ENCODE results near the gene IL13.

Gene IL13

DNA sequence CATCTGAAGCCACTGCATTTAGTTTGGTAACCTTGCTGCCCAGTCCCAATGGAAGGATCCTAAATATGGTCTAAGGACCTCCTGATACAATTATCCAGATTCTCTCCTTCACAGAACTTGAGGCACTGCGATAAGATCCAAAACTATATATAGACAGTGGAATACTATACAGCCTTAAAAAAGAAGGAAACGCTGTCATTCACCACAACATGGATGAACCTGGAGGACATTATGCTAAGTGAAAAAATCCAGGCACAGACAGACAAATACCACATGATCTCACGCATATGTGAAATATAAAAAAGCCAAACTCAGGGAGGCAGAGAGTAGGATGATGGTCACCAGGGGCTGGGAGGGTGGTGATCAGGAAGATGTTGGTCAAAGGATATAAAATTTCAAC, 13.0 kb downstream of the IL13 start:
- no peak for DNase-seq (ENCODE audit: low read depth)

DNA sequence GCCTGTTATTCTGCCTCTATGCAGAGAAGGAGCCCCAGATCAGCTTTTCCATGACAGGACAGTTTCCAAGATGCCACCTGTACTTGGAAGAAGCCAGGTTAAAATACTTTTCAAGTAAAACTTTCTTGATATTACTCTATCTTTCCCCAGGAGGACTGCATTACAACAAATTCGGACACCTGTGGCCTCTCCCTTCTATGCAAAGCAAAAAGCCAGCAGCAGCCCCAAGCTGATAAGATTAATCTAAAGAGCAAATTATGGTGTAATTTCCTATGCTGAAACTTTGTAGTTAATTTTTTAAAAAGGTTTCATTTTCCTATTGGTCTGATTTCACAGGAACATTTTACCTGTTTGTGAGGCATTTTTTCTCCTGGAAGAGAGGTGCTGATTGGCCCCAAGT, 15.5 kb downstream of the IL13 start:
- no peak for DNase-seq (ENCODE audit: low read depth)

DNA sequence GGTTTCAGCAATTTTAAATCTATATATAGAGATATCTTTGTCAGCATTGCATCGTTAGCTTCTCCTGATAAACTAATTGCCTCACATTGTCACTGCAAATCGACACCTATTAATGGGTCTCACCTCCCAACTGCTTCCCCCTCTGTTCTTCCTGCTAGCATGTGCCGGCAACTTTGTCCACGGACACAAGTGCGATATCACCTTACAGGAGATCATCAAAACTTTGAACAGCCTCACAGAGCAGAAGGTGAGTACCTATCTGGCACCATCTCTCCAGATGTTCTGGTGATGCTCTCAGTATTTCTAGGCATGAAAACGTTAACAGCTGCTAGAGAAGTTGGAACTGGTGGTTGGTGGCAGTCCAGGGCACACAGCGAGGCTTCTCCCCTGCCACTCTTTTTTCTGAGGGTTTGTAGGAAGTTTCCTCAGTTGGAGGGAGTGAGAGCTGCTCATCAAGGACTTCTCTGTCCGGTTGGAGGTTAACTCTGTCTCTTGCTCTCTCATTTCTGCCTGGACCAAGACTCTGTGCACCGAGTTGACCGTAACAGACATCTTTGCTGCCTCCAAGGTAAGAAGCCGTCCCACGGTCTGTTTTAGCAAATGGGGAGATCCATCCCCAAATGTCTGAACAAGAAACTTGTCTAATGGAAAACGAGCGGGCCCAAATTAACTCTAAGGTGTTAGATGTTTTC, 16.1 kb downstream of the IL13 start, which contains the start of gene IL4:
Gene IL4, plus strand, starts transcription at position 51 of the 692 bp plus-strand sequence. Its CDS starts 62 bp downstream, at position 113.
- DNase-seq (ENCODE audit: low read depth), result no peak

DNA sequence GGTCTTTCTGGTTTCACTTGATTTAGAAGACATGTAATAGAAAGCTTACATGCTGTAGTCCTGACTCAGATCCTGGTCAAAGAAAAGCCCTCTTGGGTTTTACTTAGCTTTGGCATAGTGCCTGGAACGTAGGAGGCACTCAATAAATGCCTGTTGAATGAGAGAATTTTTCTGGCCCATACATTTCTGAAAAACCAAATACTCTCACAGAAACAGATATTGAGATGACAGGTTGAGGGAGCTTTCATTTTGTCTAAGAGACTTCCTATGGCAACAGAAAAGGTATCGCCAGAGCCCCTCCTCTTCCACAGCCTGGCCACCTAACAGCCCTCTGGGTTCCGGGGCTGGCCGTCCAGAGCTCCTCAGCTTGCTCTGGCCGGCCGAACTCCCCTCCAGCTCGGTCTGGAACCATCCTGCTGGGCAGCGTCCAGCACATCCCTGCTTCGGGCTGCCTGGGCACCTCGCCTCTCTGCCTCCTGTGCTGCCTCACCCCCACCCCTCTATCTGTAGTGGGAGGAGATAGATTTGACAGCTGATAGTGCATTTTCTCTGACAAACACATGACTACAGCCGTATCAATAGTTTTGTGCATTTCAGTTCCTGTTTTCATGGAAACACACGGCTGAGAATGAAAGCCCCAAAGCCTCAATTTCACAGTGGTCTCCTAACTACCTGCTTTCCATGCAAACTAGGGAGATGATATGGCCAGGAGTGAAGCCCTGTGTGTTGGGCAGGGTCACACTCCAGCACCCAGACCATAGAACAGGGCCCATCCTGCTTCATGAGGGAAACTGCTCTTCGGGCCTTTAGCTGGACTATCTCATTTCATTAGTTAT, 16.9 kb downstream of the IL13 start:
- DNase-seq (ENCODE audit: low read depth), result no peak

DNA sequence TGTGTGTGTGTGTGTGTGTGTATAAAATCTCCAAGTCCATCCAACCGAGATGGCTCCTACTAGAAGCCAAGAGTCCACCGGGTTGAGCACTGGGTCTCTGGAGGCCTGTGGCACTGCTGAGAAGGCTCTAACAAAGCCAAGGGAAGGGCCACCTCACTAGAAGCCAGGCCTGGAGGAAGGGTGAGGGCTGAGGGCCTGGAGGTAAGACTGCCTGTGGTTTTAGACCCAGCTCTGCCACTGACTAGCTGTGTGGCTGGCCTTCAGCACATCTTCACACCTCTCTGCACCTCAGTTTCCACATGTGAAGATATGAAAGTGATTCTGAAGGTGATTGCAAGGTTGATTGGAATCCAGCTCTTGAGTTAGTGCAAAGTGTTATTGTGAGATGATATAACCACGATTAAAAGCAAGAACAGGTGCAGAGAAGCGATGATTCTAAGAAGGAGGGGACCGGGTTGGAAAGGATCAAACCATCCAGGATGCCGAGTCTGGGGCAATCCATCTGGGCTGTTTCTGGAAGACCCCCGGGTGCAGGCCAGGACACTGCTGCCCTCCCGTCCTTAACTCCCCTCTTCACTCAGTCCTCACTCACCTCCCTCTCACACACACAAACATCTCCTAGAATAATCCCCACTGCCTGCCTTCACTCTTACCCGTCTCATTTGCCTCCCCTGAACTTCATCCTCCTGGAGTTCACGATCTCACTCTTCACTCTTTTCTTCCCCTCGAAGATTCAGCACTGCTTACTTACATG, 18.1 kb downstream of the IL13 start:
- no peak for DNase-seq (ENCODE audit: low read depth)

DNA sequence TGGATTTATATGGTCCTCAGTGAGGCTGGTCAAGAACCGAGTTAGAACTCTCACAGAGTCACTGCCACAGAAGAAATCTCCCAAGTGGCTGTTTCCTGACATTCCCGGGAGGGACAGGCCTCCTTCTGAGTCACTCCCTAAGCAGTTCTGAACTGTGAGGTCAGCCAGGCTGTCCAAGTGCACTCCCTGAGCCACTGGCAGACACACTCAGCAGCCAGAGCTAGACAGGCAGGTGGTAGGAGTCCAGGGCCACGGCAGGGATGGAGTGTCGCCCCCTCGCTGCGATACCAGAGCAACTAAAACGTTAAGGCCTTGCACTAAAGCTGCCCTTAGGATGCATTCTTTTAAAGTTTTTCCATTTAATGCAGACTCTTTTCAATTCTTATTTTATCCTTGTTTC, 19.2 kb downstream of the IL13 start:
- DNase-seq (ENCODE audit: low read depth), result no peak

DNA sequence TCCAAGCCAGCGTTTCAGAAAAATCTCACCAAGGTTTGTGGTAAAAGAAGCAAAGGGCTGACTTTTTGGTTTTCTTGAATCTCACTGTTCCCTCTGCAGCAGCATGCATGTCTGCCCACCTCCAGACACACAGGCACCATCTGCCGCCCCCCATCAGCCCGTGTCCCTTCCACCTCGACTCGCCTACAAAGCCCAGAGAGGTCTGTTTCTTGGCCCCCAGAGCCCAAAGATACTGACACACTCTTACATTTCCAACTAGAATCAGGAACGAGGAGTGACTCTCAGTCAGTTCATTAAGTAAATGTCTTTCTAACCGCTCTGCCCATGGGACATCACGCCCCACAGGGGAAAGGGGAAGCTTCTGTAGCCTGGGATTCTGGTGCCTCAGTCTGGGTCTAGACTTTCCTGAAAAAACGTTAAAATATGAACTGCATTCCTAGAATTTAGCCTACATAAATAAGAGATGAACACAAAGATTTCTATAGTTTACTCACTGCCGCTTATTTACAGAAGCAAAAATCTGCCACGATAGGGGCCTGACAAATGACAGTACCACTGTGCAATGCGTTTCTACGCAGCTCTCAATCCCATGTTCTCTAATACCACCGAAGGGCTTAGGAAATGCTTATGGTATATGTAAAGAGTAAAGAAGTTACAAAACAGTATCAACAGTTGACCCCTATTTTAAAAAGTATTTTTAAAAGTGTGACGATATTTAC, 19.9 kb downstream of the IL13 start:
- DNase-seq (ENCODE audit: low read depth), result no peak

DNA sequence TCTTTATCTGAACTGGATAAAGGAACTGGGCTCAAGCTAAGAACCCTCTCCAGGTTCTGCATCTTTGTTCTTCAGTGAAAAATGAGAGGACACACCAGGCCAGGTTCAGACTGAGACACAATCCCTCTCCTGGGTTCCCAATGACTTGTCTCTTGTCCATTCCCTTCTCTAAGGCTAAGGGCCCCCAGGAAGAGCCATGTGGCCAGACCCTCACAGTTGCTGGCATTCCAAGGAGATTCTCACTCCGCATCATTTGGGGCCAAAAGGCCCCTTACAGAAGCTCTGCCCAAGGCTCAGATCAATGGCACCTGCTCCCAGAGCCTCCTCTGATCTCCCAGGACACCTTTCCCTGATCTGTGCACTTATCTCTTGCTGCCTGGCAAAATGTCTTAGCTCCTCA, 20.8 kb downstream of the IL13 start:
- no peak for DNase-seq (ENCODE audit: low read depth)

DNA sequence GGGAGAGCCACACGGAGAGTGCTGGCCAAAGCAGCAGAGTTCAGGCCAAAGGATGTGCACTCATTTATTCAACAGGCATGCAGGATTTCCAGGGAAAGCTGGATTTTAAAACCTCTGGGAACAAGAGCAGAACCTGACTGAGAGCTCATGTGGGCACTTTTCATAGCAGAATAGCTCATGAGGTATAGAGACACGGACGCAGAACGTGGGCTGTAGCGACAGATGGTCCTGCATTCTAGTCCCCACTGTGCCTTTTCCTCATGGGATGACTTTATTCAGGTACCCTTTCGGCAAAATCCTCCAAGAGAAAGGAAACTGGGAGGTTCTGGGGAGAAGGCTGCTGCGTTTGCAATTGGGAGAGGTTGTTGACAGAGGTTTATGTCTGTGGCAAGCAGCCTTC, 21.2 kb downstream of the IL13 start:
- DNase-seq (ENCODE audit: low read depth), result no peak

DNA sequence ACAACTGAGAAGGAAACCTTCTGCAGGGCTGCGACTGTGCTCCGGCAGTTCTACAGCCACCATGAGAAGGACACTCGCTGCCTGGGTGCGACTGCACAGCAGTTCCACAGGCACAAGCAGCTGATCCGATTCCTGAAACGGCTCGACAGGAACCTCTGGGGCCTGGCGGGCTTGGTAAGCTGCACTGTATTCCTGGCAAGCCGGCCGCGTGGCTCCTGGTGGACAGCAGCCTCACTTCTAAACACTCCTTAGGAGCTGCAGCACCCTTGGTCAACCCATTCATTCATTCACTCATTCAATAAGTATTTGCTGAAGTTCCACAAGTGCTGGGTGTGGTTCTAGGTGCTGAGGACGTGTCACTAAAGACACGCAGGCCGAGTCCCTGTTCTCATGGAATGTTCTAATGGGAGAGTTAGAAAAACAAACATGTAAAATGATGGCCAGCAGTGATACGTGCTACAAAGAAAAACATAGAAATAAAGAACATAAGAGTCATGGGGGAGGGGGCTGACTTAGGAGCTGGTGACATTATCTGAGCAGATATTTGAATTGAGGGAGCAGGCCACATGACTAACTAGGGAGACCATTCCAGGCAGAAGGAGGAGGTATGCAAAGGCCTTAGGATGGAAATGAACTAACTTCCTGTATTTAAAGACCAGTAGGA, 21.9 kb downstream of the IL13 start:
- DNase-seq (ENCODE audit: low read depth), result no peak

DNA sequence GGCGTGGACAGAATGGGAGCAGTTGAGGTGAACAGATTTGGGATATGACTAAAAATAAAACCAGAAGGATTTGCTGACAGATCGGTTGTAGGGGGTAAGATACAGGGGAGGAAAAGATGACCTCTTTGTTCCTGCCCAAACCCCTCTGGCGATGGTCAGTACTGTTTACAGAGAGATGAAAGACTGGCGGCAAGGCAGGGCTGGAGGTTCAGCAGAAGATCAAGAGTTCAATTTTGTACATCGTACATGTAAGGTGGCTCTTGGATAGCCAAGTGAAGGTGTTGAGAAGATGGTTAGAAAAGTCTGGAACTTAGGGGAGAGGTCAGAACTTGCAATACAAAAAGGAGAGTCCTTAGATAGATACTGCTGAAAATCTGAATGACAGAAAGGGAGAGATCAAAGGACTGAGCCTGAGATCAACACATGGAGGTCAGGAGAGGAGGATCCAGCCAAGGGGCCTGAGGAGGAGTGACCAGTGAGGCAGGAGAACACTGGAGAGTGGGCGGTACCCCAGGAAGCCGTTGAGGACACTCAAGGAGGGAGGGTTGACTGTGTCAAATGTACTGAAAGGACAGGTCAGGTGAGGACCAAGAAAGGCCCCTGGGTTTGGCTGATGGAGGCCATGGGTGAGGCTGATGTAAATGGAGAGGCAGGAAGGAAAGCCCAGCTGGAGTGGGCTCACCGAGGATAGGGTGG, 23.0 kb downstream of the IL13 start:
- no peak for DNase-seq (ENCODE audit: low read depth)

DNA sequence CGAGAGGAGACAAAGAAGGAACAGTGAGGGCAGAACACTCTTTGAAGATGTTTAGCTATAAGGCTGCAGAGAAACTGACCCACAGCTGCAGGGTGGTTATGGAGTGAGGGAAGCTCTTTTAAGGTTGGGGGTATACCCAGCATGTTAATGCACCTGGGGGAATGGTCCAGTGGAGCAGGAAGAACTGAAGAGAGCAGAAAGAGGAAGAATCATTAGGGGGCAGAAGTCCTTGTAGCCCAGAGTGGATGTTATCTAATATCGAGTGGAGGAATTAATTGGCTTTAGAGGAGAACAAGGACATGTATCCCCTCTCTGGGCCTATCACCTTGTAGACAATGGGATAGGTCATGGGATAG, 23.5 kb downstream of the IL13 start:
- DNase-seq (ENCODE audit: low read depth), result no peak

DNA sequence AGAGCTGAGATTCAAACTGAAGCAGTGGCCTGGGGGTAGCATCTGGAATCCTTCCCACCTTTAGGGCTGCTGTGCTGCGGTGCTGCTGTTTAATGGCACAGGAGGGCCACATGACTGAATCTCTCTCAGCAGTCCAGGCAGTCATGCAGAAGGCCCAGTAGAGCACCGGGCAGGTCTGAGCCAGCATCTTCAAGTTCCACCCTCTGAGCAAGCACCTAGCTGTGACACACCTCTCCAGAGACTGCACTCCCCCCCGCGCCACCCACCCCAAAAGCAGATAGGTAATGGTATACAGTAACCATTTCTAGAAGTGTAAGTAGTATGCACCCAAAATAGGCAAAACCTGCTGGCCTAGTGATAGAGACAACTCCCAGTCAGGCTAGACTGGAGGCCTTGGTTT, 24.0 kb downstream of the IL13 start:
- DNase-seq (ENCODE audit: low read depth), result no peak

DNA sequence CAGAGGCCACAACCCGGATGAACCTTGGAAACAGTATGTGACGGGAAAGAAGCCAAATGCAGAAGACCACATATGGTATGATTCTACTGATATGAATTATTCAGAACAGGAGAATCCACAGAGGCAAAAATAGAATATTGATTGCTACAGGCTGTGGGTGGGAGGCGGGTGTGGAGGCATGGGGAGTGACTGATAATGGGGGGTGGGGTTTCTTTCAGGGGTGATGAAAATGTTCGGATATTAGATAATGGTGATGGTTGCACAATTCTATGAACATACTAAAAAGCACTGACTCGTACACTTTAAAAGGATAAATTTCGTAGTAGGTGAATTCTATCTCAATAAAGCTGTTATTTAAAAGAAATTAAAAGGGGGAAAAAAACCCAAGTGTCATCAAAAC, 26.5 kb downstream of the IL13 start:
- no peak for DNase-seq (ENCODE audit: low read depth)

DNA sequence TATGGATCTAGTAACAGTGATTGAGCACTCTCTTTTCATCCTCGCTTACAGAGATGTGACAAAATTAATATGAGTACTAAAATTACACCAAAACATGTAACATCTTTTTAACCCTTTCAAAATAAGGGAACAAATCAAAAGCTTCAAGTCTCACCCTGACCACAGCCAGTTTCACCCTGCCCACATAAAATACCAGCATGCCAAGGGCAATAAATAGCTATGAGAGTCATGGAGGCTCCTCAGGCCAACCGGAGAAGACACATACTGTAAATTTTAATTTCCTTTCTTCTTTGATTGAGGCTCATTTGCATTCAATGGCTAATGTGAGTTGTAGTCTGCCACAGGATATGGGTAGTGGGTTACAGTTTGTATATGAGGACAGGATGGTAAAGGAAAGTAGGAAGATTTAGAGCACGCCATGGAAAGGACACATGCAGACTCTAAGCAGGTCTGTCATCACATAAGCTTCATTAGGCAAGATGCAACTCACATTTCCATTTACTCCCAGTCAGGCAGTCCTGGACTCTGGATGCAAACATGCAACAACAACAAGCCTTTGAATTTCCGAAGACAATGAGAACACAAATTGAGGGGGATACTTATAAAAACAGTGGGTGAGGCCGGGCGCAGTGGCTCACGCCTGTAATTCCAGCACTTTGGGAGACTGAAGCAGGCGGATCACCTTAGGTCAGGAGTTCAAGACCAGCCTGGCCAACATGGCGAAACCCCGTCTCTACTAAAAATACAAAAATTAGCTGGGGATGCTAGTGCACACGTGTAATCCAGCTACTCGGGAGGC, 27.1 kb downstream of the IL13 start:
- DNase-seq (ENCODE audit: low read depth), result no peak

DNA sequence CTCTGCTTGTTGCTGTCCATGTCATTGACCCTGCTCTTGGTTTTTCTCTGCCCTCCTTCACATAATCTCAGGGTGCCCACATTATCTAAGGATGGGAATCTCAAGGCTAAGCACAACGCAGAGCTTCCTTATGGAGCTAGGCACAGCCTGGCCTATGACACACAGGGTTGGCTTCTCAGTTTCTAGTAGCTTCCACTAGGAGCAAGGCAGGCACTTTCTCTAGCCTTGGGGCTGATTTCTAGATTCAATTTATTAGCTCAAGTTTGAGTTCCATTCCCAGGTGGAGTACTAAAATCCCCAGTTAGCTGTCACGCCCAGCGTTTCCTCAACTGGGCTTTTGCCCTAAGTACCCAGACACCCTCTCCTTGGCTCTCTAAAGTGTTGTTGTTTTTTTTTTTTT, 28.2 kb downstream of the IL13 start:
- DNase-seq (ENCODE audit: low read depth), result no peak

DNA sequence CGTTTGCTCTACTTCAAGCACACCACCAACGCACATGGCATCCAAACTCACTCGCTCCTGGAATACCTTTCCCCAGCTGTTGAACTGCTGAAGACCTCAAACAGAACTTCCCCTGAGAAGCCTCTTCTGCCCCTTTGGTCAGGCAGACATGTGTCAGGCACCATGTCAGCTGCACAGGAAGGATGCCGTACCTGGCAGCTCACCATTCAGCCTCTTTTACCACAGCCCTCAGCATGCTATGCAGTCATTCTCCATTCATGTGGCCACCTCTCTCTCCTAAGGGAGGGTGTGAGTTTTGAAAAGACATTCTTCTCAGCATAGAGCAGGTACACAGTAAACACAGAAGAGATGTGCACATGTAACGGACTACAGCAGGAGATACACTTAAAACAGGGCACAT, 30.0 kb downstream of the IL13 start:
- DNase-seq (ENCODE audit: low read depth), result no peak

DNA sequence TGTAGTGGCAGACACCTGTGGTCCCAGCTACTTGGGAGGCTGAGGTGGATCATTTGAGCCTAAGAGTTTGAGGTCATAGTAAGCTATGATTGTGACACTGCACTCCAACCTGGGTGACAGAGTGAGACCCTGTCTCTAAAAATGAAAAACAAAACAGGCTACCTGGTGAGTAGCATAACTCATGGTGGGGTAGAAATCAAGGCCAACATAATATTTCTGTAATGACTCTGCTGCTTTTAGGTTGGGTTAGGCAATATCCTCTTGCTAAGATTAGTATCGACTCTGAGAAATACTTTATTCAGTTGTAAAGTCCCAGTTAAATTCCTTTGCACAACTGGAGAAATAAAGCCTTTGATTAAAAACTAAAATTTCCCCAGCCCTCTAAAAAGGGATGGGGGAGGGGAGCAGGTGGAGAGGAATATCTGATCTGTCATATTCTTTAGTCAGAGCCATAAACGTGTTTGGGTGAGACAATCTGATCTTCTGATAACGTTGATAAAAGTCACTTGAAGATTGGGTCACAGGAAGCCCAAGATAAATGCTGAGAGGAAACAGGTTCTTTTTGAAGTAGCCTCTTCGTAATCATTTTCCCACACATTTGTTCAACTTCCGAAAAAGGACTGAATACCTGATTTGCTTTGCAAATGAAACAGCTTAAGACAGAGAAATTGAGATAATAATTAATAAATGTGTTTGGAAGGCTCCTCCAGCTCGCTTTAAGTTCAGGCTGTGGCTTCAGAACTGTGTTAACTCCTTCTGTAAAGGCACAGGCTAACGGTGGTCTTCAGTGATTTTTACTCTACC, 30.8 kb downstream of the IL13 start:
- DNase-seq (ENCODE audit: low read depth), result no peak

DNA sequence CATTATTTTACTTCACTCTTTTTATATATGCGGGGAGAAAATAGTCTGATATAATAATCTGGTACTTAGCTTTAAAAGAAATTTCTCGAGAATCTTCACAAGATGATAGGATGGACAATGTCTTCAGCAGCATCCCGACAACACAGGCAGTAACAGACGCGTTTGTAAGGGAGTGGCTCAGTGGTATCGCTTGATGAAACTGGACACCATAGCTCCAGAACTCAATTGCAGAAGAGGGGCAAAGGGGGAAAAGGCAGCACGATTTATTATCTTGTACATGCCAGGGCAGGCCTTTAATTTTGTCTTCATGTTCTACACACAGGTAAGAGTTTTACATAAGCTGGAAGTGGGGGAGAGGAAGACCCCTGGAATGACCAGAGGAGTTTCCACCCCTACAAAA, 31.5 kb downstream of the IL13 start:
- DNase-seq (ENCODE audit: low read depth), result no peak
